ENCODE data around the gene DENND1A. TPM values are rescaled to one million over a fixed set of nuclear protein-coding genes. Genes with fewer than 3 reads are reported as not detected.
"Not testable (repeated sequence)": the region's sequence is repeated elsewhere in the genome, so short reads cannot be mapped to it uniquely, and the experiment has no call there.

The DENND1A gene
- total RNA-seq, 2 donors from 2014 or later = 22.8 to 24.4 TPM

DNA sequence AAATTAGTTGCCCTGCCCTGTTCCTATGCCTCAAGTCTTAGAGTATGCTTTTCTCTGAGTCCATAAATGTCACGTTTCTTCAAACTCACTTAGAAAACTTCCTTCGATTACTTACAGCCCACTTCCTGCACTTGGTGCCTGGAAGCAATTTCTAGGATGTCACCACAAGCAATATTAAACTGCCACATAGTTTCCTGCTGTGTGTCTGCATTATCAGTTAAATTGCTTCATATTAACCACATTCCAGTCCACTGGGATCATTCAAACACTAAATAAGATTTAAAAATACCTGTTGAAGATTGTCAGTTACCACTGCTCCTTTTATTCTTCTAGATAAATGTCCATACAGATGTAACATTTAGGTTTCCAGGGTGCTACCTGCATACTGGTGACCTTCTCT lies 4.1 kb downstream of the DENND1A start:
- intact Hi-C loops (cut with DNase I) = no loop called here
- DNase-seq (ENCODE audit: low spot score) = no peak

GRCh38 chr9:123925161-123925560 lies 4.8 kb downstream of the DENND1A start:
- intact Hi-C loops (cut with DNase I) = no loop called here
- DNase-seq (ENCODE audit: low spot score) = no peak

- DNase-seq (ENCODE audit: low spot score) = no peak
- intact Hi-C loops (cut with DNase I) = no loop called here
Measured at GRCh38 chr9:123924727-123925126, 5.2 kb downstream of the DENND1A start.

DNA sequence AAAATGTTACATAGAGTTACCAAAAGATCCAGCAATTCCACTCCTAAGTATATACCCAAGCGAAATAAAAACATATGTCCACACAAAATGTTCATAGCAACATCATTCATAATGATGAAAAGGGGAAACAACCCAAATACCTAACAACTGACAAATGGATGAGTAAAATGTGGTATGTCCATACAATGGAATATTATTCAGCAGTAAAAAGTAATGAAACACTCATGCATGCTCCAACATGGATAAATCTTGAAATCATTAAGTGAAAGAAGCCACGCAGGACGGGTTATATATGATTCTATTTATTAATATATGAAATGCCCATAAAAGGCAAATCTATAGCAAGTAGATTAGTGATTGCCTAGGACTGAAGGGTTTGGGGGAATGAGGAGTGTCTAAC lies 6.0 kb downstream of the DENND1A start:
- no peak for DNase-seq (ENCODE audit: low spot score)
- intact Hi-C loops (cut with DNase I) = no loop called here

GRCh38 chr9:123923377-123923776 lies 6.5 kb downstream of the DENND1A start:
- intact Hi-C loops (cut with DNase I) = no loop called here
- DNase-seq (ENCODE audit: low spot score) = no peak

DNA sequence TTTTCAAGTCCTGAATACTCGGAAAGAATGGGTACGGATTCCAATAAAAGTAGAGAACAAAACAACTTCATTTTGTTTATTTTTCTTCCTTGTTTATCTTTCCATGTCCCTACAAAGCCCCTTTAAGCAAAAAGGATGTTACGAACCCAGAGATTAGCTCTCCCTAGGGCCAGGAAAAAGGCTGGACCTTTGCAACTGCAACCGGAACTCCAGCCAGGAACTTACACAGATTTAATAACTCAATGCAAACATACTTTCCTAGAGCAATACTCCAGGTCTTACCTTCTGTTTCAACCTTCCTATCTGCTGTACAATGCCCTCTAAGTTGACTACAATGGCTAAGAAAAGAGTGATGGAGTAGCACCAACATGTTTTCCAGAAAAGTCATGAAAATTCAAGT lies 7.0 kb downstream of the DENND1A start:
- intact Hi-C loops (cut with DNase I) = no loop called here
- no peak for DNase-seq (ENCODE audit: low spot score)

DNA sequence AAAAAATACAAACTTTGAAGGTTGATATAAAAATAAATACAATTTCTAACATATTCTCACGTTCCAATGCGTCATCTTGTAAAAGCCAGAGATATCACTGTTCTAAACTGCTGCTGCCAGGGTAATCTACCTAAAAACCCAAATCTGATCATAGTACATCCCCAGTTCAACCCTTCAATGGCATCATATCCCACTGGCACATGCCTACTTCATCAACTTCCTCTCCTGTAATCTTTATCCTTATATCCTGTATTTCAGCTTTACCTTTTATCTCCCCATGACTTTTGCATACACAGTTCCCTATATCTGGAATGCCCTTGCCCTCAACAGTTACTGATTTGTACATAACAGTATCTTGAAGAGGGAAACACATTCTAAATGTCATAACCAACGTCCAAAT lies 7.5 kb downstream of the DENND1A start:
- intact Hi-C loops (cut with DNase I) = no loop called here
- no peak for DNase-seq (ENCODE audit: low spot score)

GRCh38 chr9:123914517-123915196 lies 15.3 kb downstream of the DENND1A start:
- intact Hi-C loops (cut with DNase I) = no loop called here
- DNase-seq (ENCODE audit: low spot score) = no peak

GRCh38 chr9:123912167-123912897 lies 17.6 kb downstream of the DENND1A start:
- intact Hi-C loops (cut with DNase I) = no loop called here
- DNase-seq (ENCODE audit: low spot score) = no peak

GRCh38 chr9:123911024-123911423 lies 18.9 kb downstream of the DENND1A start:
- DNase-seq (ENCODE audit: low spot score) = no peak
- intact Hi-C loops (cut with DNase I) = no loop called here

DNA sequence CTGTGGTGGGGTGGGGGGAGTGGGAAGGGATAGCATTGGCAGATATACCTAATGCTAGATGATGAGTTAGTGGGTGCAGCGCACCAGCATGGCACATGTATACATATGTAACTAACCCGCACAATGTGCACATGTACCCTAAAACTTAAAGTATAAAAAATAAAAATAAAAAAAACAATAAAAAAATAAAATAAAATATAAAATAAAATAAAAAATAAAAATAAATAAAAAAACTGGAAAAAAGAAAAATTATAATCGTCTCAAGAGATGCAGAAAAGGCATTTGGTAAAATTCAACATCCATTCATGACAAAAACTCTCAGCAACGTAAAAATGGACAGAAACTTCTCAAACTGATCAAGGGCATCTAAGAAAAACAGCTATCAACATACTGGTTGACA lies 20.7 kb downstream of the DENND1A start:
- DNase-seq (ENCODE audit: low spot score); intact Hi-C loops (cut with DNase I): not testable (repeated sequence)

DNA sequence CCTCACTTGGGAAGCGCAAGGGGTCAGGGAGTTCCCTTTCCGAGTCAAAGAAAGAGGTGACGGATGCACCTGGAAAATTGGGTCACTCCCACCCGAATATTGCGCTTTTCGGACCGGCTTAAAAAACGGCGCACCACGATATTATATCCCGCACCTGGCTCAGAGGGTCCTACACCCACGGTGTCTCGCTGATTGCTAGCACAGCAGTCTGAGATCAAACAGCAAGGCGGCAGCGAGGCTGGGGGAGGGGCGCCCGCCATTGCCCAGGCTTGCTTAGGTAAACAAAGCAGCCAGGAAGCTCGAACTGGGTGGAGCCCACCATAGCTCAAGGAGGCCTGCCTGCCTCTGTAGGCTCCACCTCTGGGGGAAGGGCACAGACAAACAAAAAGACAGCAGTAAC lies 26.4 kb downstream of the DENND1A start:
- intact Hi-C loops (cut with DNase I); DNase-seq (ENCODE audit: low spot score): not testable (repeated sequence)

- DNase-seq (ENCODE audit: low spot score) = no peak
- intact Hi-C loops (cut with DNase I) = no loop called here
Measured at GRCh38 chr9:123894822-123895221, 35.1 kb downstream of the DENND1A start.

DNA sequence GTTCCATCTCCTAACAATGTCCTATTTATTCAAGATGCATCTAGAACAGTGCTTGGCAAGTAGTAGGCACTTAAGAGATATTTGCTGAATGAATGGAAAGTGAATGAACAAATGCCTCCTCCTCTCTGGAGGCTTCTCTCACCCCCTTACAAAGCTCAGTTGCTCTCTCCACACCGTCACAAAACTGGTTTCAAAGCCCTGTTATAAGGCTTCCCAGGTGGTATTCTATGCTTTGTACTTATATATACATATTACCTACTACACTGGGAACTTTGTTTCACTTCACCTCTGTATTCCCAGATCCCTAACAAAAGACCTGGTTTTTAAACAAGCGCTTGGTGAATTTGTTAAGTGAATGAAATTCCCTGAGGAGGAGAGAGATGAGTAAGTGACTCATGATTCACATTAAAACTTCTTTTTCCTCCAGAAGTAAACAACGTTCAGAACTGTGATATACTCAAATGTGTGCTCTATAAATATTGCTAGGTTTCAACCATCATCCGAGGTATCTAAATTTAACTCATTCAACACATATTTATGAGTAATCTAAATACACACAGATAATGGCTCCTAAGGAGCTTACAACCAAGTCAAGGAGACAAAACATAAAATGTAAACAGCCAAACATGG lies 36.0 kb downstream of the DENND1A start:
- intact Hi-C loops (cut with DNase I) = no loop called here

GRCh38 chr9:123893115-123893514 lies 36.8 kb downstream of the DENND1A start:
- DNase-seq (ENCODE audit: low spot score) = no peak
- intact Hi-C loops (cut with DNase I) = no loop called here

More for the DNA sequence above, 36.0 kb downstream of the DENND1A start:
- DNase-seq (ENCODE audit: low spot score) = no peak

DNA sequence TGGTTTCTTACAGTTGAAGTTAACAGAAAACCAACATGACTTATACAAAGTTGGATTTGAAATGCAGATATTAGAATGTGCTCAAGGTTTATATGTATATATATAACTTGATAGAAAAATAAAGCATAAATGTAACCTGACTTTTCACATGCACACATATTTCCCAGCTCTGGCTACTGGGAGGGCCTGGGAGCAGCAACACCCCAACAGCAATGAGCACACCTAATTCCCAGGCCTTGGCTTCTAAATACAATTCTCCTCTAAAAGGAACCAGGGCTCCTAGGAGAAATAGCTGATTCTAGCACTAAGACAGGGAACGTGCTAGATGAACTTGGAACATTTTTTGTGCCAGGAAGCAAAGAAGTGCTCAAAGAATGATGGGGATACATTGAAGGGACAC lies 42.1 kb downstream of the DENND1A start:
- intact Hi-C loops (cut with DNase I) = no loop called here
- no peak for DNase-seq (ENCODE audit: low spot score)

DNA sequence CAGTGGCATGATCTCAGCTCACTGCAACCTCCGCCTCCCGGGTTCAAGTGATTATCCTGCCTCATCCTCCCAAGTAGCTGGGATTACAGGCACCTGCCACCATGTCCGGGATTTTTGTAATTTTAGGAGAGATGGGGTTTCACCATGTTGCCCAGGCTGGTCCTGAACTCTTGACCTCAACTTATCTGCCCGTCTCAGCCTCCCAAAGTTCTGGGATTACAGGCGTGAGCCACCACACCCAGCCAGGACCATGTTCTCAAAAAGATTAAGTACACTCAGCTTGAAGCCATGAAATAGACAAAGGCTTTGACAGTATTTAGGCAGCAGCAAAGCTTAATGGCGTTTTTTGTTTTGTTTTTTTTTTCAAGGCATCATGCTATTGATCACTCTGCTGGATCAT lies 44.1 kb downstream of the DENND1A start:
- intact Hi-C loops (cut with DNase I); DNase-seq (ENCODE audit: low spot score): not testable (repeated sequence)

DNA sequence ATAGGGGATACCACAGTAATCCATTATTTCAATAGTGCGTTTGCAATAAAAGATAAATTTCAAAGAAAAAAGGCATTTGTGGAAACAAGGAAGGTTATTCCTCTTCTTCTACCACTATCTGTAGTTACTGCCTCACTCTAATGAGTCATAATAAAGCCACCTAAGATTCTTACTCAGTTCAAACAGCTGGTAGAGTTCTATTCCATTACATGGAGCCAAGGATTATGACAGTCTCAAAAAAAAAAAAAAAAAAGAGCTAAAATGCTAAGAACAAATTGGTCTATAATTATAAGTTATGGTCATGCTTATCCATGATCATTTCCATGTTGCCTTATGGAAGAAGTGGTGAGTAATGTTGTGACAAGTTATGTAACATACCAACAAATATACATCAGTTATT lies 46.3 kb downstream of the DENND1A start:
- no peak for DNase-seq (ENCODE audit: low spot score)
- intact Hi-C loops (cut with DNase I) = no loop called here

GRCh38 chr9:123881604-123882003 lies 48.3 kb downstream of the DENND1A start:
- DNase-seq (ENCODE audit: low spot score) = no peak
- intact Hi-C loops (cut with DNase I) = no loop called here

- DNase-seq (ENCODE audit: low spot score) = no peak
- intact Hi-C loops (cut with DNase I) = no loop called here
Measured at GRCh38 chr9:123880420-123880819, 49.5 kb downstream of the DENND1A start.

DNA sequence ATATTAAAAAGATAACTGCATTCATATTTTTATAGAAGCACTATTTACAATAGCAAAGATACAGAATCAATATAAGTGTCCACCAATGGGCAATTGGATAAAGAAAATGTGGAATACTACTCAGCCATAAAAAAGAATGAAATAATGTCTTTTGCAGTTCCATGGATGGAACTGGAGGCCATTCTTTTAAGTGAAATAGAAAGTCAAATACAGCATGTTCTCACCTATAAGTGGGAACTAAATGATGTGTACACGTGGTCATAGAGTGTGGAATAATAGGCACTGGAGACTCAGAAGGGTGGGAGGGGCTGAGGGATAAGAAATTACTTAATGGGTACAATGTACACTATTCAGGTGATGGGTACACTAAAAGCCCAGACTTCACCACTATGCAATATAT lies 53.2 kb downstream of the DENND1A start:
- DNase-seq (ENCODE audit: low spot score) = no peak
- intact Hi-C loops (cut with DNase I) = no loop called here

Data from posterior vena cava (tissue), 2 donors.